Upper lobe of left lung (tissue), 6 donors: ENCODE data around the gene ITGA4. TPM values are rescaled to one million over a fixed set of nuclear protein-coding genes. Genes with fewer than 3 reads are reported as not detected.

ENCODE experiments used
- ATAC-seq, 2 donors: fragments of 200-7000 bp; cut with Tn5 transposase; one replicate each; pipeline ENCODE4 v1.9.1; 2022; ENCODE audit warnings: mild to moderate bottlenecking in 2 of 2, moderate library complexity in 2 of 2; ENCODE audit not compliant: low FRiP score in 2 of 2
- DNase-seq, 2 donors: peaks; one replicate each; pipeline ENCODE4 v3.0.0-alpha.2; 2019 to 2020
- H3K27ac ChIP-seq, 4 donors: fragments of 200-600 bp; sonication (generic); one replicate each; pipeline ENCODE4 v1.5.1; 2016 to 2019
- H3K27me3 ChIP-seq, 4 donors: fragments of 200-600 bp; sonication (generic); one replicate each; pipeline ENCODE4 v1.5.1; 2017 to 2019
- H3K36me3 ChIP-seq, 4 donors: fragments of 200-600 bp; sonication (generic); one replicate each; pipeline ENCODE4 v1.5.1; 2016 to 2019
- H3K4me1 ChIP-seq, 4 donors: fragments of 200-600 bp; sonication (generic); one replicate each; pipeline ENCODE4 v1.5.1; 2018 to 2019
- H3K4me3 ChIP-seq, 4 donors: fragments of 200-600 bp; sonication (generic); one replicate each; pipeline ENCODE4 v1.5.1; 2017 to 2019; ENCODE audit warnings: mild to moderate bottlenecking in 2 of 4, moderate library complexity in 1 of 4
- H3K9me3 ChIP-seq, 4 donors: fragments of 200-600 bp; sonication (generic); one replicate each; pipeline ENCODE4 v1.5.1; 2018 to 2019
- EP300 ChIP-seq, 4 donors: sonication (generic); formaldehyde crosslinking; IDR thresholded peaks; one replicate each; pipeline ENCODE4 v1.5.1; 2017; ENCODE audit warnings: antibody characterized with exemption in 4 of 4, control low read depth in 2 of 4
- POLR2A ChIP-seq, 4 donors: fragments of 450-650 bp; IDR thresholded peaks; one replicate each; pipeline ENCODE4 v1.5.1; 2016 to 2017; ENCODE audit warnings: antibody characterized with exemption in 4 of 4, mild to moderate bottlenecking in 2 of 4
- POLR2AphosphoS5 ChIP-seq, 2 donors: sonication (generic); formaldehyde crosslinking; IDR thresholded peaks; one replicate each; pipeline ENCODE4 v1.5.1; 2017; ENCODE audit warnings: antibody characterized with exemption in 2 of 2
- WGBS, 2 donors: methylation state at CpG; one replicate each; pipeline ENCODE4 v1.1.5; 2017 to 2018; 5-methylcytosine and 5-hydroxymethylcytosine counted together
- total RNA-seq, 6 donors: library from RNA; depleted of rRNA in 4 of 6; stranded (reverse); fragments of >200 nt in 4 of 6; gene quantifications; one replicate each; pipeline versions ENCODE4 v1.1.0 to v1.2.1, GENCODE V29; 2016 to 2021
- TF ChIP-seq, protein P1 (sequence below), 6 experiments: fragments of 450-650 bp in 4 of 6; fragments of 200-600 bp in 2 of 6; sonication (generic) in 2 of 6; IDR thresholded peaks; one replicate each; pipeline ENCODE4 v1.5.1; 2016 to 2019; ENCODE audit warnings: antibody characterized with exemption in 6 of 6
- donor health status: DM: no; HTN: no; CAD: no; lungs with moderate emphysema.
- donor health status: DM: no; HTN: yes; CAD: no; lungs with severe emphysema.

Gene ITGA4
- total RNA-seq, 6 donors from 2014 or later = 13.9 to 30.5 (median 23.9) TPM

DNA sequence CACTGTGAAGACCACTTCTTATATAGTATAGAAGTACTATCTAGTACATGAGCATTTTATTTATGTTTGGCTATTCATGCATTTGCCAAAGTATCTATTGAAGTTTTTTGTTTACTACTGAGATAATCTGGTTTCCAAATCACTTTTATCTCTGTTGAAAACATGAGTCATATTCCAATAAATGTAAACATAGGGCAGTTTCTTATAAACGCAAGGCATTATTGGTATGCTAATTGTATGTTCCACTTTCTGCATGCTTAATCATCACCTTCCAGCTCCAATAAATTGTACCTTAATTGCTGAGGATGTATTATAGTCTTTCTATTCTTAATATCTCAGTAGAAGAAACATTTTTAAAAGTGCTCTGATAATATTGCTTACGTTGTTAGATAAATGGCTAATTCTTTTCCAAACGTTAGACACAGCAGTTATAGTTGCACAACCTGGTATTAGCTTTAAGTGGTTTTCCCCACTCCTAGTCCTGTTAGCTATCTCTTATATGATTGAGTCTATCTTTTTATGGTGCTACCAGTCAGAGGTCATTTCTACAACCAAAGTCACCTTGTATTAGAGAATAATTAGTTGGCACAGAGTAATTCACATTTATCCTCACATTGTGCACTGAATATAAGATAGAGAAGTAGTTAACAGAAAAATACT lies 17.2 kb downstream of the ITGA4 start:
- H3K27ac ChIP-seq = no peak overlapping the region
- H3K9me3 ChIP-seq = no peaks in the 10 kb centered on the region
- H3K27me3 ChIP-seq = no peaks in the 10 kb centered on the region
- no peak overlapping the region for H3K4me3 ChIP-seq
- DNase-seq = no peak
- no peak for ATAC-seq
- H3K4me1 ChIP-seq = peaks cover 0 to 22% (median 11%) of the 10 kb centered on the region in 4 donors
- no peaks in the 10 kb centered on the region for H3K36me3 ChIP-seq
- no peak for TF ChIP-seq POLR2A (IDR thresholded peaks at IDR 0.05)
- TF ChIP-seq, protein P1, sequence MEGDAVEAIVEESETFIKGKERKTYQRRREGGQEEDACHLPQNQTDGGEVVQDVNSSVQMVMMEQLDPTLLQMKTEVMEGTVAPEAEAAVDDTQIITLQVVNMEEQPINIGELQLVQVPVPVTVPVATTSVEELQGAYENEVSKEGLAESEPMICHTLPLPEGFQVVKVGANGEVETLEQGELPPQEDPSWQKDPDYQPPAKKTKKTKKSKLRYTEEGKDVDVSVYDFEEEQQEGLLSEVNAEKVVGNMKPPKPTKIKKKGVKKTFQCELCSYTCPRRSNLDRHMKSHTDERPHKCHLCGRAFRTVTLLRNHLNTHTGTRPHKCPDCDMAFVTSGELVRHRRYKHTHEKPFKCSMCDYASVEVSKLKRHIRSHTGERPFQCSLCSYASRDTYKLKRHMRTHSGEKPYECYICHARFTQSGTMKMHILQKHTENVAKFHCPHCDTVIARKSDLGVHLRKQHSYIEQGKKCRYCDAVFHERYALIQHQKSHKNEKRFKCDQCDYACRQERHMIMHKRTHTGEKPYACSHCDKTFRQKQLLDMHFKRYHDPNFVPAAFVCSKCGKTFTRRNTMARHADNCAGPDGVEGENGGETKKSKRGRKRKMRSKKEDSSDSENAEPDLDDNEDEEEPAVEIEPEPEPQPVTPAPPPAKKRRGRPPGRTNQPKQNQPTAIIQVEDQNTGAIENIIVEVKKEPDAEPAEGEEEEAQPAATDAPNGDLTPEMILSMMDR (IDR thresholded peaks at IDR 0.05) = no peak
- TF ChIP-seq EP300 (IDR thresholded peaks at IDR 0.05) = no peak
- no peak for TF ChIP-seq POLR2AphosphoS5 (IDR thresholded peaks at IDR 0.05)
- 40 to 43% methylated on average over 3 of the region's 3 CpGs for WGBS, 2 donors

DNA sequence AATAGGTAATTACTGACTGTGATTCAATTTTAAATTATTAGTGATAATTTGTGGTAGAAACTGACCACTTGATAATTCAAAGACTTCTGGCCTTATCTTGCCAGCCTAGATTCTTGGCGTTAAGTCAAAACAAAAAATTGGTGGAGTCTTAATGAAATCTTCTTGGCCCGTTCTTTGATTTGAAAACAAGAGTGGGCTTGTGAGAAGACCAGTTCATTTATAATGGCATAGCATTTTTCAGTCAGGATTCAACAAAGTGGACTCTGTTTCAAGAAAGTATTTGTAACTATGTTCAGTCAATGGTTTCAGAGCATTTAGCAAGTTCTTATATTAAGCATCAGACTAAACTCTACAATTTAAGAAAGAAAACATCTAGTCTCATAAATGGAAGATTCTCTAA lies 26.0 kb downstream of the ITGA4 start:
- H3K27me3 ChIP-seq = no peaks in the 10 kb centered on the region
- ATAC-seq = no peak
- no peaks in the 10 kb centered on the region for H3K9me3 ChIP-seq
- WGBS, 2 donors = 85 to 92% methylated on average over 2 of the region's 2 CpGs
- no peak overlapping the region for H3K4me3 ChIP-seq
- TF ChIP-seq POLR2AphosphoS5 (IDR thresholded peaks at IDR 0.05) = no peak
- no peaks in the 10 kb centered on the region for H3K4me1 ChIP-seq
- peaks cover 0 to 17% (median 0%) of the 10 kb centered on the region in 4 donors for H3K36me3 ChIP-seq
- no peak overlapping the region for H3K27ac ChIP-seq
- DNase-seq = no peak

DNA sequence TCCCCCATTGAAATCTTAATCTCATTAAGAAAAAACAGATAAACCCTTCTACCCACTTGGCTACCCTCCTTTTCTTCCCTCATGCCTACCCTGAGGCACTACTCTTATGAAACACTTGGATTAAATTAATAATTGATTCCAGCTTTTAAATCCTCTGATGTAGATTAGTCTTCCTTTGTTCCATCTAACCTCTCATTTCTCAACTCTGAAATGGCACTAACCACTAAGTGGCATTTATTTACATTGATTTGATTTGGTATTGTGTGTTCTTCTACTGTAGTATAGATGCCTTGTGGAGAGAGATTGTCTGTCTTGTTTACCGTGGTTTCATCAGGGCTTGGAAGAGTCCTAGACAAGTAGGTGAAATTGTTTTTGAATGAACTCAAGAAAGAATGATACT lies 26.7 kb downstream of the ITGA4 start:
- TF ChIP-seq, protein P1 (IDR thresholded peaks at IDR 0.05) = no peak
- TF ChIP-seq POLR2AphosphoS5 (IDR thresholded peaks at IDR 0.05) (no peak), EP300 (IDR thresholded peaks at IDR 0.05) (no peak), POLR2A (IDR thresholded peaks at IDR 0.05) (no peak)

DNA sequence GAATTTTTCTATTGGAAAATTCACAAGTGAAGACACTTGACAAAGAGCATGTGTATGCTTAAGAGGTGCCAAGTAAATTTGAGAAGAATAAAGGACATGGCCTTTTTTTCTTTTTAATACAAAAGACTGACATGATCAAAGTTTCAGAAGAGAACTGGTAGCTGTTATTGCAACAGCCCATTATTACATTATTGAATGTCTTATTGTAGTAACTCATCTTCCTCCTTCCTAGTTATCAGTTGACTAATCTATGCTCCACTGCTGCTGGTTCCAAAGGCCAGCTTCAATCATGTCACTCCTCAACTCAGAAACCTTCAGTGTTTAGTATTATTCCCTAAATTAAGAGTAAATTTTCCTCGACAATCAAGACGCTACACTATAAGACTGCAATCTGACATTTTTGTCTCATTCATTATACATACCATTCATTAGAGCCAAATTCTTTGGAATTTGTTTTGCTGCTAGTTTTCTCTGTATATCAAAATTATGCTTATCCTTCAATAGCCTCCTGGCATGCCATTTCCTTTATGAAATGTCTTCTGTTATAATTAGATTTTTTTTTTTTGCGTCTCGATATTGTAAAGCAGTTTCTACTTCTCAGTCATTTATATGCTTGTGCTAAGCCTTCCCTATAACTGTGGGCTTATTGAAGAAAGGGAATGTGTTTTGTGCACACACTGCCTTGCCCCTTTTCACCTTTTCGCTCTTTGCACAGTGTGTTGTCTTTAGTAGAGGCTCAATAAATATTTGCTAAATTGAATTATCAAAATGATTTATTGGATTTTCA lies 27.9 kb downstream of the ITGA4 start:
- Histone ChIP-seq H3K4me1 (no peaks in the 10 kb centered on the region), H3K27ac (no peak overlapping the region), H3K4me3 (no peak overlapping the region), H3K9me3 (no peaks in the 10 kb centered on the region), H3K36me3 (peaks cover 0 to 17% (median 0%) of the 10 kb centered on the region in 4 donors), H3K27me3 (no peaks in the 10 kb centered on the region)
- WGBS, 2 donors = 85 to 86% methylated on average over 5 of the region's 5 CpGs
- no peak for ATAC-seq
- TF ChIP-seq POLR2AphosphoS5 (IDR thresholded peaks at IDR 0.05) = no peak
- TF ChIP-seq, protein P1 (IDR thresholded peaks at IDR 0.05) = no peak
- TF ChIP-seq EP300 (IDR thresholded peaks at IDR 0.05) = no peak
- TF ChIP-seq POLR2A (IDR thresholded peaks at IDR 0.05) = no peak
- DNase-seq = no peak

More for the DNA sequence above, 26.7 kb downstream of the ITGA4 start:
- H3K36me3 ChIP-seq = peaks cover 0 to 17% (median 0%) of the 10 kb centered on the region in 4 donors
- 84 to 94% methylated on average over 1 of the region's 1 CpG for WGBS, 2 donors
- H3K4me1 ChIP-seq = no peaks in the 10 kb centered on the region
- no peaks in the 10 kb centered on the region for H3K9me3 ChIP-seq
- DNase-seq (no peak), ATAC-seq (no peak)
- H3K27ac ChIP-seq = no peak overlapping the region
- H3K27me3 ChIP-seq = no peaks in the 10 kb centered on the region
- no peak overlapping the region for H3K4me3 ChIP-seq

DNA sequence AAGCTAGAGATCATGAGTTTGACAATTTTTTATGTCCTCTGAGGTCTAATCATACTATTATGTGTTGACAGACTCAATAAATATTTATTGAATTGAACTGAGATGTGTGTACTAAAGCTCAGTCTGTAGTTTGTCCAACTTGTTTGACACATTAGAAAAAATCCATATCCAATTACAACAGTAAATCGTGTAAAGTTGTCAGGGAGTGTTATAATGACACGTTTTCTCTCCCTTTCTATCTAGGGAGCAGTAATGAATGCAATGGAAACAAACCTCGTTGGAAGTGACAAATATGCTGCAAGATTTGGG lies 28.4 kb downstream of the ITGA4 start:
- no peak overlapping the region for H3K27ac ChIP-seq
- no peaks in the 10 kb centered on the region for H3K27me3 ChIP-seq
- no peaks in the 10 kb centered on the region for H3K9me3 ChIP-seq
- 56 to 80% methylated on average over 3 of the region's 3 CpGs for WGBS, 2 donors
- H3K4me3 ChIP-seq = no peak overlapping the region
- H3K36me3 ChIP-seq = peaks cover 0 to 17% (median 0%) of the 10 kb centered on the region in 4 donors
- TF ChIP-seq EP300 (IDR thresholded peaks at IDR 0.05) (no peak), POLR2AphosphoS5 (IDR thresholded peaks at IDR 0.05) (no peak), POLR2A (IDR thresholded peaks at IDR 0.05) (no peak)
- TF ChIP-seq, protein P1 (IDR thresholded peaks at IDR 0.05) = no peak
- ATAC-seq = no peak
- no peak for DNase-seq
- no peaks in the 10 kb centered on the region for H3K4me1 ChIP-seq
